Activated CD8-positive, alpha-beta T cell treated with anti-CD3 and anti-CD28 coated beads, Interleukin-2, amount 10 ng/mL, durations not matched to agents 7 days and 5 days (primary cell): Measurements from ENCODE around the gene MDK. TPM values are rescaled to one million over a fixed set of nuclear protein-coding genes. Genes with fewer than 3 reads are reported as not detected.
A peak's percentile ranks its signal among the peaks of the same experiment; 100 is the strongest.

Source experiments
- ATAC-seq: fragments of 150-1000 bp; cut with Tn5 transposase; one replicate; pipeline ENCODE4 v1.10.0; 2021; ENCODE audit warnings: moderate library complexity
- CTCF ChIA-PET: fragments of 350-600 bp; sonication (Branson Sonifier 250); formaldehyde crosslinking; loops from one replicate; lab custom pipeline; 2021; ENCODE audit warnings: antibody characterized with exemption; lab: Charles Lee
- POLR2A ChIA-PET: fragments of 350-600 bp; sonication (Branson Sonifier 250); formaldehyde crosslinking; loops from one replicate; lab custom pipeline; 2021; ENCODE audit warnings: antibody characterized with exemption; lab: Charles Lee
- DNase-seq: peaks from one replicate; pipeline ENCODE4 v3.0.0-alpha.2; 2020
- H3K27ac Mint-ChIP-seq: one replicate; pipeline ENCODE4 v1.8.0; 2021; ENCODE audit warnings: mild to moderate bottlenecking, mixed read lengths
- H3K27me3 Mint-ChIP-seq: one replicate; pipeline ENCODE4 v1.8.0; 2021; ENCODE audit warnings: low read depth, mixed read lengths
- H3K36me3 Mint-ChIP-seq: one replicate; pipeline ENCODE4 v1.8.0; 2021; ENCODE audit warnings: low read depth, mixed read lengths
- H3K4me1 Mint-ChIP-seq: one replicate; pipeline ENCODE4 v1.8.0; 2021; ENCODE audit warnings: low read depth, mixed read lengths
- H3K4me3 Mint-ChIP-seq: one replicate; pipeline ENCODE4 v1.8.0; 2021; ENCODE audit warnings: mild to moderate bottlenecking, mixed read lengths
- H3K9me3 Mint-ChIP-seq: one replicate; pipeline ENCODE4 v1.8.0; 2022; ENCODE audit warnings: mixed read lengths; ENCODE audit not compliant: insufficient read depth
- total RNA-seq, 2 experiments: library from RNA; stranded (reverse); gene quantifications; one replicate each; pipeline ENCODE4 v1.2.3, GENCODE V29; 2021

Gene MDK
- total RNA-seq = 1 to 10 TPM; 6.9 to 7.4 TPM

- peaks cover 24% of the 10 kb centered on the region for H3K36me3 Mint-ChIP-seq
- peak within 1 kb of the TSS; percentile 39 for H3K27ac Mint-ChIP-seq
- ChIA-PET CTCF (interaction anchor here (1.7 kb wide), 1 partner anchor 29 kb away, joined by 4 read pairs; no protein-coding TSS in a partner anchor), POLR2A (no interaction called here)
- no peak for DNase-seq
- ATAC-seq = peak; percentile 25
- H3K27me3 Mint-ChIP-seq = peaks cover 13% of the 10 kb centered on the region
- peak within 1 kb of the TSS; percentile 66 for H3K4me3 Mint-ChIP-seq
- no peaks in the 10 kb centered on the region for H3K9me3 Mint-ChIP-seq
- peaks cover 13% of the 10 kb centered on the region for H3K4me1 Mint-ChIP-seq
Observed at GRCh38 chr11:46381048-46381818, at the start of gene MDK. TSS of gene MDK (plus strand) at chr11:46381669. CDS start at chr11:46382058, 389 bp downstream.

- ATAC-seq = no peak
- Mint-ChIP-seq H3K4me1 (peaks cover 46% of the 10 kb centered on the region), H3K36me3 (peaks cover 3% of the 10 kb centered on the region), H3K27me3 (peaks cover 50% of the 10 kb centered on the region), H3K9me3 (no peaks in the 10 kb centered on the region), H3K4me3 (peak overlapping the region; percentile 58), H3K27ac (no peak overlapping the region)
- no peak for DNase-seq
- ChIA-PET CTCF (interaction anchor here (1.1 to 8.3 kb wide), 6 partner anchors 13 to 88 kb away, joined by 4 to 92 read pairs (median 16); partner anchors contain the start of gene DGKZ), POLR2A (interaction anchor here (1.1 to 1.5 kb wide), 3 partner anchors 8 to 17 kb away, joined by 3 to 6 read pairs (median 3); no protein-coding TSS in a partner anchor)
Observed at GRCh38 chr11:46332093-46332567, 49.3 kb upstream of the MDK start.

- Mint-ChIP-seq H3K27me3 (peaks cover 47% of the 10 kb centered on the region), H3K4me1 (peaks cover 46% of the 10 kb centered on the region), H3K36me3 (peaks cover 3% of the 10 kb centered on the region), H3K27ac (no peak overlapping the region), H3K4me3 (peak overlapping the region; percentile 34), H3K9me3 (no peaks in the 10 kb centered on the region)
- CTCF ChIA-PET = interaction anchor here (1.1 to 8.3 kb wide), 4 partner anchors 12 to 37 kb away, joined by 4 to 92 read pairs (median 36); partner anchors contain the start of gene DGKZ
- ATAC-seq = peak; percentile 43
- POLR2A ChIA-PET = interaction anchor here (0.6 to 1.5 kb wide), 3 partner anchors 13 to 89 kb away, joined by 3 to 6 read pairs (median 3); no protein-coding TSS in a partner anchor
- DNase-seq = no peak
Observed at GRCh38 chr11:46332568-46333393, 48.7 kb upstream of the MDK start.

GRCh38 chr11:46333394-46333947 lies 48.0 kb upstream of the MDK start:
- POLR2A ChIA-PET = interaction anchor here (0.6 to 1.1 kb wide), 2 partner anchors 15 to 90 kb away, joined by 3 read pairs; no protein-coding TSS in a partner anchor
- Mint-ChIP-seq H3K9me3 (no peaks in the 10 kb centered on the region), H3K4me3 (peak overlapping the region; percentile 54), H3K27ac (no peak overlapping the region), H3K4me1 (peaks cover 46% of the 10 kb centered on the region), H3K27me3 (peaks cover 44% of the 10 kb centered on the region), H3K36me3 (peaks cover 3% of the 10 kb centered on the region)
- ATAC-seq = no peak
- no peak for DNase-seq
- CTCF ChIA-PET = interaction anchor here (1.1 to 8.3 kb wide), 3 partner anchors 11 to 38 kb away, joined by 4 to 92 read pairs (median 58); partner anchors contain the start of gene DGKZ

GRCh38 chr11:46334211-46334610 lies 47.3 kb upstream of the MDK start:
- Mint-ChIP-seq H3K4me1 (peaks cover 45% of the 10 kb centered on the region), H3K9me3 (no peaks in the 10 kb centered on the region), H3K36me3 (peaks cover 3% of the 10 kb centered on the region), H3K27me3 (peaks cover 44% of the 10 kb centered on the region), H3K27ac (no peak overlapping the region), H3K4me3 (no peak overlapping the region)
- CTCF ChIA-PET = interaction anchor here (6.3 to 8.3 kb wide), 2 partner anchors 10 to 23 kb away, joined by 58 to 92 read pairs; partner anchors contain the start of gene DGKZ
- POLR2A ChIA-PET = no interaction called here
- DNase-seq = no peak
- no peak for ATAC-seq

- Mint-ChIP-seq H3K36me3 (peaks cover 3% of the 10 kb centered on the region), H3K27me3 (peaks cover 35% of the 10 kb centered on the region), H3K9me3 (no peaks in the 10 kb centered on the region), H3K4me1 (peaks cover 35% of the 10 kb centered on the region), H3K27ac (no peak overlapping the region), H3K4me3 (no peak overlapping the region)
- no peak for DNase-seq
- CTCF ChIA-PET = interaction anchor here (1.7 to 8.3 kb wide), 3 partner anchors 9 to 95 kb away, joined by 7 to 92 read pairs (median 58); partner anchors contain the start of gene DGKZ
- POLR2A ChIA-PET = no interaction called here
- no peak for ATAC-seq
Observed at GRCh38 chr11:46335271-46335670, 46.2 kb upstream of the MDK start.

GRCh38 chr11:46335890-46336562 lies 45.4 kb upstream of the MDK start:
- Mint-ChIP-seq H3K4me1 (peaks cover 27% of the 10 kb centered on the region), H3K4me3 (no peak overlapping the region), H3K36me3 (peaks cover 3% of the 10 kb centered on the region), H3K27me3 (peaks cover 32% of the 10 kb centered on the region), H3K9me3 (no peaks in the 10 kb centered on the region), H3K27ac (no peak overlapping the region)
- ChIA-PET CTCF (interaction anchor here (1.7 kb wide), 1 partner anchor 96 kb away, joined by 7 read pairs; no protein-coding TSS in a partner anchor), POLR2A (no interaction called here)
- no peak for ATAC-seq
- no peak for DNase-seq

GRCh38 chr11:46336563-46337180 lies 44.8 kb upstream of the MDK start:
- CTCF ChIA-PET = no interaction called here
- DNase-seq (no peak), ATAC-seq (no peak)
- no peaks in the 10 kb centered on the region for H3K9me3 Mint-ChIP-seq
- H3K27me3 Mint-ChIP-seq = peaks cover 28% of the 10 kb centered on the region
- H3K27ac Mint-ChIP-seq = no peak overlapping the region
- H3K4me1 Mint-ChIP-seq = peaks cover 27% of the 10 kb centered on the region
- peaks cover 1% of the 10 kb centered on the region for H3K36me3 Mint-ChIP-seq
- no peak overlapping the region for H3K4me3 Mint-ChIP-seq
- POLR2A ChIA-PET = no interaction called here

GRCh38 chr11:46337626-46338345 lies 43.7 kb upstream of the MDK start:
- DNase-seq (no peak), ATAC-seq (no peak)
- ChIA-PET CTCF (no interaction called here), POLR2A (no interaction called here)
- Mint-ChIP-seq H3K4me1 (peaks cover 29% of the 10 kb centered on the region), H3K9me3 (no peaks in the 10 kb centered on the region), H3K27ac (no peak overlapping the region), H3K4me3 (no peak overlapping the region), H3K27me3 (peaks cover 20% of the 10 kb centered on the region), H3K36me3 (no peaks in the 10 kb centered on the region)

- Mint-ChIP-seq H3K27ac (no peak overlapping the region), H3K9me3 (no peaks in the 10 kb centered on the region), H3K27me3 (peaks cover 19% of the 10 kb centered on the region), H3K4me3 (no peak overlapping the region), H3K36me3 (no peaks in the 10 kb centered on the region), H3K4me1 (peaks cover 28% of the 10 kb centered on the region)
- ChIA-PET CTCF (no interaction called here), POLR2A (interaction anchor here (0.6 kb wide), 1 partner anchor 362 kb away, joined by 3 read pairs; the partner anchor contains the start of gene ZNF408)
- ATAC-seq = no peak
- no peak for DNase-seq
Observed at GRCh38 chr11:46338636-46338987, 42.9 kb upstream of the MDK start.
